ENCODE measurements around the gene LZTR1.

GRCh38 chr22:20990184-20991180 is 8.4 kb downstream of the LZTR1 start:
- TF ChIP-seq CTCF (conservative IDR thresholded peaks at IDR 0.05; ENCODE audit: low read depth, low read length) (no peak), CEBPB (IDR thresholded peaks at IDR 0.05; ENCODE audit: low read depth, low read length) (no peak), SMC3 (IDR thresholded peaks at IDR 0.05; ENCODE audit: low read depth, low read length) (no peak), USF2 (IDR thresholded peaks at IDR 0.05; ENCODE audit: low read depth, low read length) (no peak), RAD21 (IDR thresholded peaks at IDR 0.05; ENCODE audit: low read length) (no peak), NFE2L2 (IDR thresholded peaks at IDR 0.05; ENCODE audit: low read depth, low read length) (no peak), POLR2A (IDR thresholded peaks at IDR 0.05; ENCODE audit: low read depth, low read length) (no peak), MAFK (IDR thresholded peaks at IDR 0.05; ENCODE audit: low read depth, low read length) (no peak)
